ENCODE results near the gene SEC14L3. TPM values are rescaled to one million over a fixed set of nuclear protein-coding genes. Genes with fewer than 3 reads are reported as not detected.

SEC14L3 gene
- total and polyA plus RNA-seq, 10 of the 15 experiments (the other 5 are each of a cell fraction or from before 2014, with no cell fraction given) = 0.03 TPM; not detected in 9

GRCh38 chr22:30422481-30423300, 49.1 kb downstream of the SEC14L3 start (continued):
- TF ChIP-seq ZNF24 (IDR thresholded peaks at IDR 0.05) = no peak
- no peak for TF ChIP-seq E2F4 (IDR thresholded peaks at IDR 0.05; ENCODE audit: low read depth, low read length)
- no peak for TF ChIP-seq CEBPB (IDR thresholded peaks at IDR 0.05; ENCODE audit: borderline replicate concordance in 1 of 2, low read depth in 2 of 2, low read length in 2 of 2)
- no peak for TF ChIP-seq IKZF2 (IDR thresholded peaks at IDR 0.05)
- no peak for TF ChIP-seq PBX3 (IDR thresholded peaks at IDR 0.05; ENCODE audit: insufficient replicate concordance, low read depth, low read length)
- TF ChIP-seq YBX1 (IDR thresholded peaks at IDR 0.05) = no peak
- TF ChIP-seq CREM (IDR thresholded peaks at IDR 0.05; ENCODE audit: low read depth) = no peak
- TF ChIP-seq SP1 (IDR thresholded peaks at IDR 0.05; ENCODE audit: low read depth, low read length) = no peak

All from GM12878 (cell line).